Activated CD8-positive, alpha-beta T cell treated with anti-CD3 and anti-CD28 coated beads for 36 hours (primary cell): Measurements from ENCODE around the gene CHRNA10. TPM values are rescaled to one million over a fixed set of nuclear protein-coding genes. Genes with fewer than 3 reads are reported as not detected.

Experiments used
- ATAC-seq: fragments of 200-7000 bp; cut with Tn5 transposase; one replicate; pipeline ENCODE4 v1.10.0; 2021; ENCODE audit warnings: mild to moderate bottlenecking, moderate library complexity
- CTCF ChIA-PET: fragments of 350-600 bp; sonication (Branson Sonifier 250); formaldehyde crosslinking; loops from one replicate; lab custom pipeline; 2021; ENCODE audit warnings: antibody characterized with exemption; lab: Charles Lee
- POLR2A ChIA-PET: fragments of 350-600 bp; sonication (Branson Sonifier 250); formaldehyde crosslinking; loops from one replicate; lab custom pipeline; 2021; ENCODE audit warnings: antibody characterized with exemption; lab: Charles Lee
- DNase-seq: peaks from one replicate; pipeline ENCODE4 v3.0.0-alpha.2; 2020
- H3K27ac Mint-ChIP-seq: one replicate; pipeline ENCODE4 v1.8.0; 2021; ENCODE audit warnings: mild to moderate bottlenecking, mixed read lengths
- H3K27me3 Mint-ChIP-seq: one replicate; pipeline ENCODE4 v1.8.0; 2021; ENCODE audit warnings: mixed read lengths
- H3K36me3 Mint-ChIP-seq: one replicate; pipeline ENCODE4 v1.8.0; 2021; ENCODE audit warnings: low read depth, mixed read lengths
- H3K4me1 Mint-ChIP-seq: one replicate; pipeline ENCODE4 v1.8.0; 2021; ENCODE audit warnings: low read depth, mixed read lengths
- H3K4me3 Mint-ChIP-seq: one replicate; pipeline ENCODE4 v1.8.0; 2021; ENCODE audit warnings: mild to moderate bottlenecking, moderate library complexity, mixed read lengths
- H3K9me3 Mint-ChIP-seq: one replicate; pipeline ENCODE4 v1.8.0; 2021; ENCODE audit warnings: mixed read lengths
- intact Hi-C: fragments of 100-400 bp; cut with micrococcal nuclease; formaldehyde crosslinking; loops from one replicate; pipeline ENCODE4 v1.10.0; 2022
- total RNA-seq, 2 experiments: library from RNA; stranded (reverse); gene quantifications; one replicate each; pipeline ENCODE4 v1.2.3, GENCODE V29; 2021
- TF ChIP-seq, protein P1 (sequence below): fragments of 200-600 bp; IDR thresholded peaks from one replicate; pipeline ENCODE4 v1.8.0; 2022; ENCODE audit warnings: antibody characterized with exemption, mild to moderate bottlenecking

CHRNA10 gene
- total RNA-seq, 2 experiments from 2014 or later, result 0.58 to 1.0 TPM

GRCh38 chr11:3641191-3641590 is 30.0 kb downstream of the CHRNA10 start:
- TF ChIP-seq, protein P1, sequence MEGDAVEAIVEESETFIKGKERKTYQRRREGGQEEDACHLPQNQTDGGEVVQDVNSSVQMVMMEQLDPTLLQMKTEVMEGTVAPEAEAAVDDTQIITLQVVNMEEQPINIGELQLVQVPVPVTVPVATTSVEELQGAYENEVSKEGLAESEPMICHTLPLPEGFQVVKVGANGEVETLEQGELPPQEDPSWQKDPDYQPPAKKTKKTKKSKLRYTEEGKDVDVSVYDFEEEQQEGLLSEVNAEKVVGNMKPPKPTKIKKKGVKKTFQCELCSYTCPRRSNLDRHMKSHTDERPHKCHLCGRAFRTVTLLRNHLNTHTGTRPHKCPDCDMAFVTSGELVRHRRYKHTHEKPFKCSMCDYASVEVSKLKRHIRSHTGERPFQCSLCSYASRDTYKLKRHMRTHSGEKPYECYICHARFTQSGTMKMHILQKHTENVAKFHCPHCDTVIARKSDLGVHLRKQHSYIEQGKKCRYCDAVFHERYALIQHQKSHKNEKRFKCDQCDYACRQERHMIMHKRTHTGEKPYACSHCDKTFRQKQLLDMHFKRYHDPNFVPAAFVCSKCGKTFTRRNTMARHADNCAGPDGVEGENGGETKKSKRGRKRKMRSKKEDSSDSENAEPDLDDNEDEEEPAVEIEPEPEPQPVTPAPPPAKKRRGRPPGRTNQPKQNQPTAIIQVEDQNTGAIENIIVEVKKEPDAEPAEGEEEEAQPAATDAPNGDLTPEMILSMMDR, result no peak
- intact Hi-C loops, result no loop called here
- Mint-ChIP-seq H3K4me1 (peaks cover 9% of the 10 kb centered on the region), H3K27ac (no peak overlapping the region), H3K27me3 (peaks cover 40% of the 10 kb centered on the region), H3K9me3 (no peaks in the 10 kb centered on the region), H3K4me3 (peak overlapping the region; percentile 35), H3K36me3 (no peaks in the 10 kb centered on the region)
- ATAC-seq (no peak), DNase-seq (no peak)
- POLR2A ChIA-PET, result no interaction called here
- CTCF ChIA-PET, result no interaction called here

DNA sequence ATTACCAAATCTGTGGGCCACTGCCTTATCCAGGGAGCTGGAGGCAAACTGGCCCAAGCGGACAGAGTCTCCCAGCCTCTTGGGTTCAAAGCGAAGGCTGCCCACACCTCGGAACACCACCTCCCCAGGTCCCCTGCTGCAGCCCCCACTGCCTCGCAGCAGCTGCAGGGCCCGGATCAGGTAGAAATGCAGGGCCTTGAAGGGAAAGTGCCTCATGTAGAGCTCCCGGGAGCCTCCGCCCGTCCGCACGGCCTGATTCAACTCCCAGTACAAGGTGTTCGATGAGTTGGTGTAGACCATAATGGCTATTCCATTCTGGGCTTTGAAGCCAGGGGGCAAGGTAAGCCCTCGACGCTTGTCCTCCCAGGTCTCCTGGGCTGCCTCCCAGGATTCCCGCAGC is 31.3 kb downstream of the CHRNA10 start:
- POLR2A ChIA-PET, result no interaction called here
- intact Hi-C loops, result no loop called here

GRCh38 chr11:3638513-3638912 is 32.7 kb downstream of the CHRNA10 start:
- Mint-ChIP-seq H3K36me3 (no peaks in the 10 kb centered on the region), H3K27me3 (peaks cover 20% of the 10 kb centered on the region), H3K9me3 (no peaks in the 10 kb centered on the region), H3K4me1 (peaks cover 9% of the 10 kb centered on the region), H3K27ac (no peak overlapping the region), H3K4me3 (no peak overlapping the region)
- POLR2A ChIA-PET, result no interaction called here
- TF ChIP-seq, protein P1, result no peak
- CTCF ChIA-PET, result no interaction called here
- DNase-seq, result no peak
- no peak for ATAC-seq
- intact Hi-C loops, result no loop called here

More for the DNA sequence above, 31.3 kb downstream of the CHRNA10 start:
- Mint-ChIP-seq H3K27me3 (peaks cover 31% of the 10 kb centered on the region), H3K36me3 (no peaks in the 10 kb centered on the region), H3K4me1 (peaks cover 9% of the 10 kb centered on the region), H3K9me3 (no peaks in the 10 kb centered on the region), H3K4me3 (no peak overlapping the region), H3K27ac (no peak overlapping the region)
- TF ChIP-seq, protein P1, result no peak
- DNase-seq (no peak), ATAC-seq (no peak)
- CTCF ChIA-PET, result no interaction called here

- intact Hi-C loops, result no loop called here
- TF ChIP-seq, protein P1, result no peak
- ATAC-seq, result no peak
Observed at GRCh38 chr11:3637201-3637600, 34.0 kb downstream of the CHRNA10 start.

DNA sequence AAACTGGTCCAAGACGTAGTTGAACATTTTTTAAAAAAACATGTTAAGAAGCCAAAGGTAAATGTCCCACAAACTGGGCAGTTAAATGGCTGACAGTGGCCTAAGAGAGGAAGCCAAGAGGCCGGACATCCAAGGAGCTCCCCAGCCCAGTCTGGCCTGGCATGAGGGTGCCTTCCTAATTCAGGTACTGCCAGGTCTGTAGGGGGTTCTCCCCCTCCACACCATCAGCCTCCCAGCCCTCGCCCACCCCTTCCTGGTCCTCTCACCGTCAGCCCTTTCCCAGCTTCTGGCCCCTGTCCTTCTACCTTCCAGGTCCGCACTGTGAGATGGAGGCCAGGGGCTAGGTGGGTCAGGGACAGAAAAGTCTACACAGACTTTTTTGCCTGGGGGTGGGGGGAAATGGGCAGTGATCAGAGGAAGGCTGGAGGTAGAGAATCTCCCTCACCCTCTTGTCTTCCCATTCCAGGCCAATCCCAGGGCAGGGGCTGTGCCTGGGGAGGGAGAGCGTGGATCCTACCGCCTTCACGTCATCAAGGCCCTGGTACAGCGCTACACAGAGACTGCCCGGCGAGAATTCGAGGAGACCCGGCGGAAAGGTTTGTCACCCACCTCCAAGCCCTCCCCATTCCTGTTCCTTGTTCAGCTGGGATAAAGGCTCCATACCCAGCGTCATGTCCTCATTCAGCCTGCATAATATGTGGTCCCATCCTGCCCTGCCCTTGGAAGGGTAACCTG is 35.4 kb downstream of the CHRNA10 start:
- POLR2A ChIA-PET, result no interaction called here
- CTCF ChIA-PET, result no interaction called here
- DNase-seq (no peak), ATAC-seq (no peak)
- no peaks in the 10 kb centered on the region for H3K9me3 Mint-ChIP-seq
- peaks cover 4% of the 10 kb centered on the region for H3K27me3 Mint-ChIP-seq
- no peaks in the 10 kb centered on the region for H3K4me1 Mint-ChIP-seq
- TF ChIP-seq, protein P1, result no peak
- H3K27ac Mint-ChIP-seq, result no peak overlapping the region
- intact Hi-C loops, result no loop called here
- no peak overlapping the region for H3K4me3 Mint-ChIP-seq
- H3K36me3 Mint-ChIP-seq, result no peaks in the 10 kb centered on the region

More at GRCh38 chr11:3637201-3637600, 34.0 kb downstream of the CHRNA10 start:
- Mint-ChIP-seq H3K27ac (no peak overlapping the region), H3K9me3 (no peaks in the 10 kb centered on the region), H3K4me1 (peaks cover 4% of the 10 kb centered on the region), H3K36me3 (no peaks in the 10 kb centered on the region), H3K27me3 (peaks cover 12% of the 10 kb centered on the region), H3K4me3 (no peak overlapping the region)
- ChIA-PET POLR2A (no interaction called here), CTCF (no interaction called here)
- DNase-seq, result no peak
